Epidermal melanocyte (primary cell): Measurements from ENCODE around the gene TSHZ2.

Experiments
- DNase-seq: peaks from one replicate; pipeline ENCODE4 v3.0.0; 2011; ENCODE audit warnings: low spot score; ENCODE audit not compliant: insufficient read length

Gene TSHZ2

DNA sequence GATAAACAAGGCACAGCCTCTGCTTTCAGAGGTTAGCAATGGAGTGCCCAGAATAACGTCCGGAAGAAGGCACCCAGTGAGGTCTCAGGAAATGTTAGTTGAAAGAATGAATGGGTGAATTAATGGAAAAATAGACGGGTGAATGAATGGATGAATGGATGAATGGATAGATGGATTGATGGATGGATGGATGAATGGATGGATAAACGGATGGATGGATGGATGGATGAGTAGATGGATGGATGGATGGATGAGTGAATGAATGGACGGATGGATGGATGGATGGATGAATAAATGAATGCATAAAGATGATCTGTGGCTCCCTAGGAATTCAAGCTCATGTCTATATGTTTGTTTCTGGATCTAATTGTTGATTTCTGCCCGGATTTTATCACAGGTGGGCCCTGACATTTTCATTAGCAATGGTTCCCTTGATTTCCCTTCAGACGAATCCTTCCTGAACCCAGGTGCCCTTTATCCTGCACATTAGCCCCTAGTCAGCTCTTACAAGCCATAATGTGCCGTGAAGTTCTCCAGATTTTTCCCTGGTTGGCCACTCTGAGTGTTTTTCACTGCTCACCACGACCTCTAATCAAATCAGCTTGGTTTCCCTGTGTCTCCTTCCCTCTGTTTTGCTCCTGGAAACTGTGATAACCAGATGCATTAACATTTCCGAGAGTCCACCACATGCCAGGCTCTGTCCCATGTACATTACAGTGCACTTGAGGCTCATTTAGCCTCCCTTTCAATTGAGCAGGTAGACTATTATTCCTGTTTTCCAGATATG, 22.2 kb downstream of the TSHZ2 start:
- no peak for DNase-seq

DNA sequence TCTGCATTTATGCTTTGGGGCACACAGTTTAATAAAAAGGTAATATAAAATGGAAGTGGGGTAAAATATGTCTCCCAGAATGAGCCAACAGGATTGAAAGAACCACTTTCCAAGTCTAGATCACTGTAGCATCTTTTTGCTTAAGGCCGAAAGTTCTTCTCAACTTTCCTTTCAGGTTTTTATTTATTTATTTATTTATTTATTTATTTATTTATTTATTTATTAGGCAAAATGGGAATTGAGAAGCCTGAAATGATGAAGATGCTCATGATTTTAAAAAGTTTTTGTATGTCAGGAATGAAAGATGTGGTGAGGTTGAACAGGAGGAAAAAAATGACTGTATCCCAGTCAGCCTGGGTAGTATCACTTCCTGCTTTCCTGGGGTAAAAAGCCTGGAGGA, 24.0 kb downstream of the TSHZ2 start:
- no peak for DNase-seq

DNA sequence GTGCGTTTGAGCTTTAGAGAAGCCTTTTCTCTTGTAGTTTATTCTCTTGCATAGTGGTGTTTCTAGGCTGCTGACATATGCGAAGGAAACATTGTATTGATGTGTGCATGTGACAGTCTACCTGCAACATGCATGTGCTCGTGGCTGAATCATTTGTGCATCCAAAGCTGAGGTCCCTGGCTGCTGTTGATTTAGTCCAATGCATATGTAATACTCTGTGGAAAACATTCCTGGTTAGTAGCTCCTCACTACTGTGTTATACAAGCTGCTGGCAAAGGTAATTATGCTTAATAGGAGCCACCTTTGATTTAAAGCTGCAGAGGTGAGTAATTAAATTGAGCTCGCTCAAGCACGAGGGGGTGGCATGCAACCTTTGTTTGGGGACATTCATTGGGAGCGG, 24.5 kb downstream of the TSHZ2 start:
- no peak for DNase-seq

DNA sequence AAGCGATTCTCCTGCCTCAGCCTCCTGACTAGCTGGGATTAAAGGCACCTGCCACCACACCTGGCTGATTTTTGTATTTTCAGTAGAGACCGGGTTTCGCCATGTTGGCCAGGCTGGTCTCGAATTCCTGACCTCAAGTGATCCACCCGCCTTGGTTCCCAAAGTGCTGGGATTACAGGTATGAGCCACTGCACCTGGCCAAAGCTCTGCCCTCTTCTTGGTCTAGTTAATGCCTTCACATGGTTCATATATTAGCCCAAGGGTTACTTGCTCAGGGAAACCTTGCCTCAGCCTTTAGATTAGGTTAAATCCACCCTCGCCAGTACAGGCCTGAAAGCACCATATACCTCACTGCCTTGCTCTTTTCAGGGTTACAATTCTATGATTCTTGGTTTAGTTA, 26.1 kb downstream of the TSHZ2 start:
- DNase-seq: no peak

DNA sequence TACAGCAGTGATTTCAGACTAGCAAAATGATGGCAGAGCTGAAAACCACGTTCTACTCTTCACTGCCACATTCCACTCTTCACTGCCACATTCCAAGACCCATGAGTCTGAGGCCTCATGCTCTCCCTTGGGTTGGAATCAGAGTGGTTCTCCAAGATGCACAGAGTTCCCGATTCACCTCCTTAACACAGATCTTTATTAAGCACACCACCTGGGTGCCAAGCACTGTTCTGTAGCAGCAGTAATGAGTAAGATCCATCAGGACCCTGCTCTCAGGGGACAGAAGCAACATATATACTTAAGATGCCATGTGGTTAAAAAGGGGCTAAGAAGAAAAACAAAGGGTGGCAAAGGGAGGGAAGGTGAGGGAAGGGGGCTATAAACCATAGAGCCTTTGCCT, 26.9 kb downstream of the TSHZ2 start:
- DNase-seq: no peak

DNA sequence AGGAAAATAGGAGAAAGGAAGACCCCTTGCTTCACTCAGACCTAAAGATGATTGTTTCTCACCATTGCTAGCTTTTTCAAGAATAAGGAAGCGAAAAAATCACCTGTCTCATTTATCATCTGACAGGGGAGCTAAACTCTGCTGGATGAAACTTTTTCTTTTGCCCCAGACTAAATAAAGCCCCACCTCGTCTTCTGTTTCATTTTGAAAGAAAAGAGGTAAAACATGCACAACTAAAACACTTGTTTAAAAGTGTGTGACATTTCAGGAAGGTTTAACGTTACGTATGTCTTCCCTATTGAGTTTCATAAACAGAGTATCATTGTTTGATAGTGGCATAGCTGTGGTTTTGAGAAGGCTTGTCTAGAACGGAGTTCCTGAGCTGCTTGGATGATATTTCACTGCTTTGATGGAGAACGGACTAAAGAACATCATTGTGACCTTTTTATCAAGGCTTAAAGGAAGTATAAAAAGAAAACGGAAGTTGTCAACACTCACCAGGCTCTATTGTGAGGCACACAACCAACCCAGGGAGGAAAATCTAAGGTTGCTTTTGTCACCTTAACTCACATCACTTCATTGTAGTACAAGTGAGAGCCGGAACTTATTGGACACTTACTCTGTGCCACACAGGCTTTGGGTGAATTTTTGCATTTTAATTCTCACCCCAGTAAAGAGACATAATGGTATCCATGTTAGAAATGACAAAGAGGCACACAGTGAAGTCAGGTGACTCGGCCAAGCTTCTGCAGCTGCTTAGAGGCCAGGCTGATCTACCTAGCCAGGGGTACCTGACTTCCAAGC, 29.5 kb downstream of the TSHZ2 start:
- no peak for DNase-seq

DNA sequence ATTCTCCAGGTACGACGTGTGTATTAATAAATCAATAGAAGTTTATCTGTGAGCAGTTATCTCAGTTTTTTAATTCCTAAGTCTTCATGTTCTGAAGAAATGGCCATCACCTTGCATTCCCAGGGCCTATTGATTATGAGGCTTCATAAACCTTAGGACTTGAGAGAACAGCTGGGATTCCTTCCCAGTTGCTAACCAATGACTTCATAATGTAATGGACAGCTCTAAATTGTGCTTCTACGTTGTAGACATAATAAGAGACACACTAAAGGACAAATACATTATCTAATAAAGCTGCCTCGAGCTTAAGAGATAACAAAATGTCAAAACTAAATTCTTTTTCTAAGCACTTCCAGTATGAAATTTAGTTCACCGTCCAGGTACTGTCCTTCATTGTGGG, 30.6 kb downstream of the TSHZ2 start:
- DNase-seq: no peak

DNA sequence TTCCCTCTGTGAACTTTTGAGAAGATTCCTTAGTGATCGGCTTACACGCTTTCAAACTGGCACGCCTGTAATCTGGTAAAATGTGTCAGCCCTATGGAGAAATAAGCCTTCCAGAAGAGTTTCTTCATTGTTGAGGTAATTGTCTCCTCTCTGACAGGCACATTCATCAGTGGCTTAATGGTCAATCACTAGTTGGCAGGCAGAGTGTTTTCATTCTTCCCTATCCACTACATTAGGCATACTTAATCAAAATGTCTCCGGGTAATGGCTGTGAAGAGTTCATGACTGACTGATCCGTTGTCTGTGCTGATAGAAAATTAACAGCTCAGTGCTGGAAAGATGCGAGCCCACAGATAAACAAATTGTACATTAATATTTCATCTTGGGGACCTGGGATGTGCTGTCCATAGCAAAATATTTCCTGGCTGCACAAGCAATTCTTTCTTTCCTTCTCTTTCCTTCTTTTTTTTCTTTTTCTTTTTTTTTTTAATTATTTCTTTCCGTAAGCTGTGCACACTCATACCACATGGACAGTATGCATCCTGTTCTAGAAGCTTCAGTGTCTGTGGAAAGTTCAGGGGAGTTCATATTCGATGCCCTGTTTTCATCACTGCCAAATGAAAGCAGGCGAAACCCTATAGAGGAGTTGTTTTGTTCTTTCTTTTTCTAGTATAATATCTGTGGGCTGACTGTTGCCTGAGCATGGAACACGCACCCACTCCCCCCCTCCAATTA, 31.4 kb downstream of the TSHZ2 start:
- DNase-seq: no peak

DNA sequence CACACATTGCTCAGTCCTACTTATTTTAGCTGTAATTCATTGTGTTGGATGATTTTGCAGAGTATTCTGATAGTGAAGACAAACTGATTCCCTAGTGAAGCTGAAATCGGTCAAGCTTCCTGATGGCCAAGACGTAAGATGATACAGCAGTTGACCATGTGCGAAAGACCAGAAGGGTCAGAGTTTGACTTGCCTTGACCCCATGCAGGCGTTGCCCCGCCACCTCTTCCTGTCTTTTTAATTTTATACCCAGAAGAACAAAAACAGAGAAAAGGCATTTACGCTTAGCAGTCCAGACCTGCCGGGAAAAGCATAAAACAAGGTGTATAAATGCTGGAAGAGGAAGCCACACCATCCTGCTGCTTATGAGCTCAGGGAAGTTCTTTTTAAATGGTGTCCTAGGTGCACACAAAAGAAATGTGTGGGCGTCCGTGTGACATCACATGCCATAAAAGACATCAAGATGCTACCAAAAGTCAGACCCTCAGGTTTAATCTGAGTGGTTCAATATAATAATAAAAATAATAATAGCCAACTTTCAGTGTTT, 32.2 kb downstream of the TSHZ2 start:
- DNase-seq: no peak

DNA sequence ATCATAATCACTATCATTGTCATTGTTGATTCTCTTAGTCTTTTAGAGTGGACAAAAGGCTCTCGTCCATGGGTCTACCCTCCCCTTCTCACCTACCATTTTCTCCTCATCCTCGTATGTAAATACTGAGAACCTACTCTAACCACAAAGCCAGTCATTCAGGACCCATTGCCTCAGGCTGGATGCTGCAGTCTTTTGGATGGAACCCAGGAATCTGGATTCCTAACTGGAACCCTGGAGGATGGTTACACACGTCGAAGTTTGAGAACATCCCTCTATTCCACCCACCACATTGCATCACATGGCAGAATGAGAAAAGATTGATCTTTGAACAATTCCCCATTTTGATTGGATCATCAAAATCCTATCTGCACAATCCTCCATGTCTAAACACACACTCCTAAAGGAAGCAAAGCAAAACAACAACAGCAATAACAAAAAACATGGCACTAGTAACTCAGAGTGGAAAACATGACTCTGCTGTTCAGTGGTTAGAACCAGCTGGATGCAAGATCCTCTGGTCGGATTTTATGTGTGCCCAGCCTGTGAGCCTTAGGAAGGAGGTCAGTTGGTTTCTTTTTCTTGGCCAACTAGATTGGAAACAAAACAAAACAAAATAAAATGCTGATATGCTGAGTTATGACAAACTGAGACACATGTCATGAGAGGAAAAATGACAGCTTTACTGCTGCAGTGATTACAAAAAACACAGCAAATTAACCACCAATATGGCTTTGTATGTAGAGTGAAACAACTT, 38.0 kb downstream of the TSHZ2 start:
- no peak for DNase-seq

DNA sequence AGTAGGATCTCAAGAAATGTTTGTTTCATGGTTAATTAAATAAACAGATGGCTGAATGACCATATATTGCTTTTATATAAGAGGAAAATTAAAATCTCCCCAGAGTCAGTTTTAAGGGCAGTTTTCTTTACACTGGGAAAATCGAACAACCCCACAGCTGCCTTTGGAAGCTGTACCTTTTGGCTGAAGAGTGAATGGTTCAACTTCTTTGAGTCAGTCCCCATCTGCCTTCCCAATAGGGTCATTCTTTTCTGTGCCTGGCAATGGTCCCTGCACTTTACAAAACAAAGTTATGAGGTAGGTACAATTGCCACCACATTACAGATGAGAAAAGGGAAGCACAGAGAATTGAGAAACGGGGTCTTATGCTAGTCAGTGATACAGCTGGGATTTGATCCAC, 39.5 kb downstream of the TSHZ2 start:
- DNase-seq: no peak

DNA sequence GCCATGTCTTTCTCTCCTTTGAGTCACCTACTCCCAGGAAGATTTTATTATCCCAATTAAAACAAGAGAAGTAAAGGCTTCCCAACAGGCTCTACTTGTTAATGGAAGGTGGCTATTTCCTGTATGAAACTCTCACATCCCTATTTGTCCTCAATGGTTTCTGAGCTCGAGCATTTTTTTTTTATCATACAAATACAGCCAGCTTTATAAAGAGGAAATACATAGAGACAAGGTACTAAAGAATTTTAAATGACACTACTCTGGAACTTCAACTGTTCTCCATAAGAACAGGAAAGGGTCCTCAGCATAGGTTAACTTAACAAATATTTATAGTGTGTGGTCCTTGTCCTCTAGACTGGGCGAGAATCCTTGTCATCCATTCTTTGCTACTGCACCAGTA, 41.0 kb downstream of the TSHZ2 start:
- DNase-seq: no peak

DNA sequence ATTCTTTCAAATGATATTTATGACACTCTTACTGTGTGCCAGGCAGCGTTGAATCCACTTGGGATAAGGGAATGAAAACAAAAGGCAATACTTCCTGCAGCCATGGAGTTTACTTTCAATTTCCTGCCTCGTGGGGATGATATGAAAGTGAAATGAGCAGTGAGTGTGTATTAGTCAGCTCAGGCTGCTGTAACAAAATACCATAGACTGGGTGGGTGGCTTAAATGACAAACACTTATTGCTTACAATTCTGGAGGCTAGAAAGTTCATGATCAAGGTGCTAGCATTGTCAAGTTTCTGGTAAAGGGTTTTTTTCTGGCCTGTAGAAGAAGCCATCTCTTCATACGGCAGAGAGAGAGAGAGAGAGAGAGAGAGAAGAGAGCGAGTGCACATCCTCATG, 41.7 kb downstream of the TSHZ2 start:
- no peak for DNase-seq

DNA sequence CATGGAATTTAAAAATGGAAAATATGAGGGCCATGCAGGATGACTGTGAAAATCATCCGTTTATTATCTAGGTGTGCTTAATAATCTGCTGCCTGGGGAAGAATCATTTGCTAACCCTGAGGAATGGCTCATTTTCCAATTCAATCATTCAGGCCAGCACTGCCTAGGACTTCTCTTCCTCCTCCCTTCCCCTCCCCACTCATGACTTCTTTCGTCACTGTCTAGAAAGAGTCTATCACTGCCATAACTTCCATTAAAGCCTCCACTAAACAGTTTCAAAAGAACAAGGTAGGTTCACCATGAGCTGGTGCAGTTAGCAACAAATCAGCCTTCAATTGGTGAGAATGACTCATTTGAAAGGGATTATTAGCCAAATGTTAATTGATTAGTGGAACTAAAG, 43.9 kb downstream of the TSHZ2 start:
- no peak for DNase-seq

DNA sequence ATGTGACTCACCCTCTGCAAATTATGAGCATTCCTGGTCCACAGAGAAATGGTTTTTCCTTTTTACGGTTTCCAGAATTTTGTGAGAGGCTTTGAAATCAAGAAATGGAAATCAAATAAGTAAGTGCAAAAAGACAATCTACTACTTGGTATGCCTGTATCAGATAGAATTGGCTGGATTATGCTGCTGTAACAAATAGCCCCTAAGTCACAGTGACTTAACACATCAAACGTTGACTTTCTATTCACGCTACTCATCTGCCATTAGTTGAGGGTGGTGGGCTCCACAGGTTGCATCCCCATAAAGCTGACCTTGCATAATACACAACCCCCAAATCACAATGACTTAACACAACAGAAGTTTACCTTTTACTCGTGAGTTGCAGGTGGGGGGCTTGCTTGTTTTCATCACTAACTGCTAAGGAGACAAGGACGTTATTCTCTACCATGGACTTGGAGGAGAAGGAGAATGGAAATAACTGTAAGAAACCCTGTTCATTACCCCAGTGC, 44.4 kb downstream of the TSHZ2 start:
- no peak for DNase-seq

DNA sequence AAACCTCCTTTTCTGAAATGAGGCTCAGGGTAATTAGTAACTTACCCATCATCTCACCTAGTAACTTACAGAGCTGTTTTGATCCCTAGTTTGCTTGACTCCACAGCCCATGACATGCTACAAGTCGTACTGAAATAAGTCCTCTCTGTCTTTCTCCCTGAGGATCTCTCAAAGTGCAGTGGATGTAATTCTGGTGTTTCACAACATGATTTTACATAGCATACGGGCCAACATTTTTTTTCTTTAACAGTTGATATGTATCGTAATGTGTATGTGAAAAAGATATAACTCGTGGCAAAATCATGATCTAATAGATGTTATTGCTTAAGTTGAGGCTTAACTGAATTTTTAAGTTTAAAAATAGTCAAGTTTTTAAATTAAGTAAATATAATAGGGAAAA, 45.0 kb downstream of the TSHZ2 start:
- DNase-seq: no peak

DNA sequence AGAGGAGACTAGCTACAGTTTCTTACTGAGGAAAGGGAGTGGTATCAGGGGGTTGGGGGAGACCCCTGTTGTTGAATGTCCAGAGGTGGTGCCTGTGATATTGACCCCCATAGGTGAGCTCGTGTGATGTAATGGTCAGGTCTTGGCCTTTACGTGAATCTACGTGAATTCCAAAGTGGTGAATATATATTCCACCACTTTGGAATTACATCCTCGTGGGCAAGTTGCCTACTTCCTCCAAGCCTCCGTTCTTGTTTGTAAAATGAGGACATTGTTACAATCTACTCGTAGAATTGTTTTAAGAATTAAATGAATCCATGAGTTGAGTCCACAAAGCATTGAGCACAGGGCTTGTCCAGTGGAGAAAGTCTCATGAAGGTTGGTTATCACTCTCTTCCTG, 47.3 kb downstream of the TSHZ2 start:
- DNase-seq: no peak

DNA sequence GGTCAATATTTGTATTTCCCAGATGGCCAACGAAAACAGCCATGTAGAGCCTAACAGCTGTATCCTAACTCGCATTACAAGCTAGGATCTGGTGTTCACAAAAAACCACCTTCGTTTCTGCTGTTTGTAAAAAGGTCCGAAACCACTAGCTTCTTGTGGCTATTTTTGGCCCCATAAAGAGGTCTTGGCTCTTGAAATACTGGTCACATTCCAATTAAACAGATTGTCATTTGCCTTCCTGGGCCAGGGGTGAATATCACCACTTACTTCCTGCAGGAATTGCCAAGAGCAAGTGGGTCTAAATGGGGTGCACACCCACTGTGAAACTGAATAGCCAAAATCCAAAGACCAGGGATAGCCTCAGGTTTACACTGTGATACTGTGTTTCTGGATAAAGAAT, 48.2 kb downstream of the TSHZ2 start:
- DNase-seq: no peak

DNA sequence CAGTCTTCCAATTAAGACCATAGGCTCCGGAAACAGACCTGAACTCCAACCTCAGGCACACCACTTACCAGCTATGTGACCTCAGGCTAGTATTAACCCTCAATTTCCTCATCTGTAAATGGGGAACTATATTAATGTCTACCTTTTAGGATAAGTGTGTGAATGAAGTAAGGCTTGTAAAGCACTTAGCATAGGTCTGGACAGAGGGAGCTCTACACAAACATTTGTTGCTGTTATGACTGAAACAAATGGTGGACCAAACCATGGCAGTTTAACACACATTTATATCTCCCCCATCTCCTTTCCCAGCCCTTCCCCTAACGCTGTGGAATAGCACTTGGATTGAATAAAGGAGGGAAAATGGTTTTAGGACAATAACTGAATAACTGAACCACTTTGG, 48.7 kb downstream of the TSHZ2 start:
- DNase-seq: no peak

DNA sequence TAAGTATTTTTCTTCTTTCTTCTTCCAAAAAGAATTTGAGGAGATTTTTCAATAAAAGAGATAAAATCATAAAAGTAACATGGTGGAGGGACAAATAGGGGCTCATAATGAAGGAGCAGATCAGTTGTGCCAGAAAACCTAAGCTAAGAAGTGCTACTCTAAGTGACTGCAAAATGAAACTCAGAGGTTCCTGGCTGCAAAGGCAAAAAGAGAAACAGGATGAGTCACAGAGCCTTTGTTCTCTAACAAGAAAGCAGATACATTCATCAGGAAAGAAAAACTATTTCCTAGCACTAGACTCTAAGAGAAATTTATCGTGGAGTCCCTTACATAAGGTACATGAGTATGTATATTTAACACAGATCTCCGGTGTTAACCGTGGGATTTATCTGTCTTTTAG, 49.8 kb downstream of the TSHZ2 start:
- no peak for DNase-seq
